ENCODE measurements around the gene PHF13. TPM values are rescaled to one million over a fixed set of nuclear protein-coding genes. Genes with fewer than 3 reads are reported as not detected.
"Not testable (repeated sequence)": the region's sequence is repeated elsewhere in the genome, so short reads cannot be mapped to it uniquely, and the experiment has no call there.

The PHF13 gene
- total and polyA plus RNA-seq, 9 donors: 11.0 to 32.4 (median 15.8) TPM

DNA sequence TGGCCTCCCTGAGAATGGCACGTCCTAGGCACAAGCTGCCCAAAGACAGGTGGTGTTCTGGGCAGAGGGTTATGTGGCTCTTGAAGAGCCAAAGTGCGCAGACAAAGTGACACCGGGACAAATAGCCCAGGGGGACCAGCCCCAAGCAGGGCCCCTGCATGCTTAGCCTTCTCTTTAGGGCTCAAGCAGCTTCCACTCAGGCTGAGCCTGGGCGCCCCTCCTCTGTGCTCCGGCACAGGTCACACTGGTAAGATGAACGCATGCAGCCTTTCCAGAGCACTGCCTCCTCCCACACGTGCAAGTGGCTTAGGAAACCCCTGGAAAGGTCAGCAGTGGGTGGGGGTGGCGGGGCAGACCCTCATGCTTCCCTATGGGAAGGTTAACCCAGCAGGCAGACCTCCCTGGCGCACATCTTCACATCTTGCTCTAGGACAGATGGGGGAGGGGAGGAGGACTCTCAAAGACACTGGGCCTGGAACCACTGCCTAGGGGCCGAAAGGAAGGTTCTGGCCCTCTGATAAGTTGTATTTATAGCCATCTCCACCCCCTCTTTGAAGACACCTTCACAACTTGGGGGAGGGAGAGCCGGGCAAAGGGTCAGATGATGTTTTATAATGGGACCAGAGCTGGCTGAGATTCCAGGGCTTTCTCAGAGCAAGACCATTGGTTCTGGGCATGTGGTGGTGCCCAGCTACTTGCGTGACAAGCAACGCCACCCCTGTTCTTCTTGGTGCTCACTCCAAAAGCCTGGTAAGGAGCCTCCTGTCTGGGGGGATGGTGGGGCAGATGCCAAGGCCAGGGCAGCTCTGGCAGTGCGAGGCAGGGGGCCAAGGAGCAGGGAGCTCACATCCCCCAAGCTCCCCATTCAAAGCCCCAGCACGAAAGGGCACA lies 16.4 kb upstream of the PHF13 start:
- intact Hi-C loops (cut with DNase I): loop anchor here in 1 of 4 donors (5.0 kb wide), 1 partner anchor 35 kb away; no protein-coding TSS in a partner anchor
- DNase-seq: no peak
- H3K27ac ChIP-seq: no peak overlapping the region
- H3K36me3 ChIP-seq: no peaks in the 10 kb centered on the region
- H3K4me3 ChIP-seq: no peak overlapping the region
- TF ChIP-seq, protein P1, sequence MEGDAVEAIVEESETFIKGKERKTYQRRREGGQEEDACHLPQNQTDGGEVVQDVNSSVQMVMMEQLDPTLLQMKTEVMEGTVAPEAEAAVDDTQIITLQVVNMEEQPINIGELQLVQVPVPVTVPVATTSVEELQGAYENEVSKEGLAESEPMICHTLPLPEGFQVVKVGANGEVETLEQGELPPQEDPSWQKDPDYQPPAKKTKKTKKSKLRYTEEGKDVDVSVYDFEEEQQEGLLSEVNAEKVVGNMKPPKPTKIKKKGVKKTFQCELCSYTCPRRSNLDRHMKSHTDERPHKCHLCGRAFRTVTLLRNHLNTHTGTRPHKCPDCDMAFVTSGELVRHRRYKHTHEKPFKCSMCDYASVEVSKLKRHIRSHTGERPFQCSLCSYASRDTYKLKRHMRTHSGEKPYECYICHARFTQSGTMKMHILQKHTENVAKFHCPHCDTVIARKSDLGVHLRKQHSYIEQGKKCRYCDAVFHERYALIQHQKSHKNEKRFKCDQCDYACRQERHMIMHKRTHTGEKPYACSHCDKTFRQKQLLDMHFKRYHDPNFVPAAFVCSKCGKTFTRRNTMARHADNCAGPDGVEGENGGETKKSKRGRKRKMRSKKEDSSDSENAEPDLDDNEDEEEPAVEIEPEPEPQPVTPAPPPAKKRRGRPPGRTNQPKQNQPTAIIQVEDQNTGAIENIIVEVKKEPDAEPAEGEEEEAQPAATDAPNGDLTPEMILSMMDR (IDR thresholded peaks at IDR 0.05): no peak
- TF ChIP-seq EP300 (IDR thresholded peaks at IDR 0.05) (no peak), POLR2A (IDR thresholded peaks at IDR 0.05) (no peak)
- 66 to 70% (median 70%) methylated on average over 15 of the region's 15 CpGs for WGBS, 3 donors
- no peaks in the 10 kb centered on the region for H3K9me3 ChIP-seq
- peaks cover 23% of the 10 kb centered on the region for H3K4me1 ChIP-seq (ENCODE audit: insufficient read depth)
- no peaks in the 10 kb centered on the region for H3K27me3 ChIP-seq

DNA sequence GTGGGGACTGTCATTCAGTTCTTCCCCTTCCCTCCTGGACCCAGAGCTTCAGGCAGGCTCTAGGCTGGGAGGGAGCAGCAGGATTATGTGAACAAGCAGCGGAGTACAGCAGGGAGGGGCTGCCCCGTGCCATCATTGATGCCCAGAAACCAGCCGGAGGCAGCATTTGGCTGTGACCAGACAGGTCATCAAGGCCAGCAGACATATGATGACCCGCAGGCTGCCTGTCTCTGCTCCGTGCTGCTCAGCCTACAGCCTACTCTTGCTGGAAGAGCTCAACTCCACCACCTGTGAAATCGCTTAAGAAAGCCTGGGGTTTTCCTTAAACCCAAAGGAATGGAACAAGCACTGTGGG lies 15.8 kb upstream of the PHF13 start:
- no peak for TF ChIP-seq POLR2A (IDR thresholded peaks at IDR 0.05)
- TF ChIP-seq EP300 (IDR thresholded peaks at IDR 0.05): no peak
- TF ChIP-seq, protein P1 (IDR thresholded peaks at IDR 0.05): no peak
- Histone ChIP-seq H3K27me3 (no peaks in the 10 kb centered on the region), H3K27ac (no peak overlapping the region), H3K4me3 (no peak overlapping the region), H3K36me3 (no peaks in the 10 kb centered on the region), H3K4me1 (ENCODE audit: insufficient read depth) (peaks cover 23% of the 10 kb centered on the region), H3K9me3 (no peaks in the 10 kb centered on the region)
- intact Hi-C loops (cut with DNase I): loop anchor here in 1 of 4 donors (5.0 kb wide), 1 partner anchor 35 kb away; no protein-coding TSS in a partner anchor
- no peak for DNase-seq
- WGBS, 3 donors: 72 to 80% (median 79%) methylated on average over 6 of the region's 6 CpGs

DNA sequence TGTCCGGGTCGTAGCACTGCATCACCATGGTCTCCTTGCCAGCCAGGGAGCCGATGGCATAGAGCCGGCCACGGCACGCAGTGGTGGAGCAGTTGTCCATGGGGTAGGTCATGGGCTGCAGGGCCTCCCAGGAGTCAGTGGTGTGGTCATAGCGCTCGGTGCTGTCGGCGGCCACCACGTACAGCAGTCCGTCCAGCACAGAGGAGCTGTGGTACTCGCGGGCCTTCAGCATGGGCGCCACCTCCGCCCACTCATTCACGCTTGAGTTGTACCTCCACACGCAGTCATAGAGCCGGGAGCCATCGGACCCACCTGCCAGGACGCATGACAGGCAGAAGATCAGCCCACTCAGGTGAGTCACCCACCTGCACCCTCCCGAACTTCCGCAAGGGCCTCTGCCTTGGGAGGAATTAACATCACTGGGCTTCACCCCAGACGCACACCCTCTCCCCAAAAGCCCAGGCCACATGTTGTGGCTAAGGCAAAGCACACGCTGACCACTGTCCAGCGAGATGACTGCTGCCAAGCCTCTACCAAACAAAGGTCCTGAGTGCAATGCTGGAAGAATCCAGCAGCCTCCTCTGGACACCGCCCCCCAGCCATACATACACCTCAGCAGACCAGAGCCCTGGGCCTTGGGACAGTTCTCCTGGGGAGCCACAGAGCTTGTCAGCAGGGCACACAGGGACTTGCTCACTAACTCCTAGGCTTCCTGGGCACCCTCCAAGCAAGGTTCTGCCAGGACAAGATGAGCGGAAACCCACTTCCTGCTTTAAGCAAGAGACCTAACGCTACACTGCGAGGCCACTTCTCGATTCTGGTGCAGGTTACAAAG lies 14.2 kb upstream of the PHF13 start:
- no peaks in the 10 kb centered on the region for H3K36me3 ChIP-seq
- intact Hi-C loops (cut with DNase I): loop anchor here in 1 of 4 donors (5.0 kb wide), 1 partner anchor 33 kb away; no protein-coding TSS in a partner anchor
- TF ChIP-seq, protein P1 (IDR thresholded peaks at IDR 0.05): no peak
- TF ChIP-seq EP300 (IDR thresholded peaks at IDR 0.05): no peak
- TF ChIP-seq POLR2A (IDR thresholded peaks at IDR 0.05): no peak
- H3K4me1 ChIP-seq (ENCODE audit: insufficient read depth): peaks cover 24% of the 10 kb centered on the region
- DNase-seq: peak in 1 of 5 donors; percentile 18
- peak overlapping the region; percentile 45 for H3K4me3 ChIP-seq
- 61 to 82% (median 70%) methylated on average over 31 of the region's 31 CpGs for WGBS, 3 donors
- no peaks in the 10 kb centered on the region for H3K9me3 ChIP-seq
- no peak overlapping the region for H3K27ac ChIP-seq
- no peaks in the 10 kb centered on the region for H3K27me3 ChIP-seq

DNA sequence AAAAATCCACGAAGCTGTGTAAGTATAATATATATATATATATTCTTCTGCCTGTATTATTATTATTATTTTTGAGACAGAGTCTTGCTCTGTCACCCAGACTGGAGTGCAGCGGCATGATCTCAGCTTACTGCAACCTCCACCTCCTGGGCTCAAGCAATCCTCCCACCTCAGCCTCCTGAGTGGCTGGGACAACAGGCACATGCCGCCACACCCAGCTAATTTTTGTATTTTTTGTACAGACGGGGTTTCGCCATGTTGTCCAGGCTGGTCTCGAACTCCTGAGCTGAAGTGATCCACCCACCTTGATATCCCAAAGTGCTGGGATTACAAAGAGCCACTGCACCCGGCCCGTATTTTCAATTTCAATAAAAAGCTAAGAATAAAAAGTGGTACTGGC lies 13.5 kb upstream of the PHF13 start:
- 36 to 52% (median 50%) methylated on average over 8 of the region's 8 CpGs for WGBS, 3 donors
- intact Hi-C loops (cut with DNase I): loop anchor here in 2 of 4 donors (2.0 to 5.0 kb wide), 2 partner anchors 19 to 32 kb away; no protein-coding TSS in a partner anchor
- DNase-seq, H3K36me3 ChIP-seq, H3K9me3 ChIP-seq, H3K27me3 ChIP-seq: not testable (repeated sequence)
- H3K27ac ChIP-seq: peak overlapping the region in 1 of 2 donors; percentile 99
- H3K4me3 ChIP-seq: peak overlapping the region; percentile 45
- peaks cover 25% of the 10 kb centered on the region for H3K4me1 ChIP-seq (ENCODE audit: insufficient read depth)
